Fibroblast of lung (primary cell): ENCODE data around the gene INTS4.

Experiments used
- CTCF ChIP-seq, 2 donors: IDR thresholded peaks in 1 of 2; conservative IDR thresholded peaks in 1 of 2; 1 replicate in 1 of 2; 2 replicates in 1 of 2; pipeline ENCODE4 v1.5.1; 2011 to 2012; ENCODE audit warnings: low read length in 2 of 2, control low read depth in 1 of 2, inconsistent platforms in 1 of 2, low read depth in 1 of 2, mild to moderate bottlenecking in 1 of 2
- EZH2 ChIP-seq: IDR thresholded peaks from 2 replicates; pipeline ENCODE4 v1.5.1; 2012; ENCODE audit warnings: low read length, control low read depth, mild to moderate bottlenecking; ENCODE audit errors: missing control alignments

DNA sequence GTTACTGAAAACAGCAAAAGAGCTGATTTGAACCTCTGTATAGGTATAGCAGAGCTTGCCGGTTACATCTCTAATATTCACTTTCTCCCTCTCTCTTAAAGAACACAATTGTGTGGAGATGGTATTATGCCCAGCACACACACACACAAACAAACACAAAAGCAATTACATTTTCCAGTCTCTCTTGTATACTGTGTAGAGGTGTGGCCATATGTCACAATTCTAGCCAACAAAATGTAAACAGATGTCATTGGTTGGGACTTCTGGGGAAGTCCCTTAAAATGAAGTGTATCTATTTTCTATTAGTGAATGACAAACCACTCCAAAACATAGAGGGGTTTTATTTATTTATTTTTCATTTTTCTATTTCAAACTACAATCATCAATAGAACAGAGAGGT, 15.8 kb upstream of the INTS4 start:
- no peak for TF ChIP-seq CTCF (conservative IDR thresholded peaks at IDR 0.05 in 1 of 2, IDR thresholded peaks at IDR 0.05 in 1 of 2; ENCODE audit: low read depth in 1 of 2, low read length in 2 of 2)
- TF ChIP-seq EZH2, result no peak
